DMS79 (cell line): ENCODE results near the gene SPOCK2.
"Not testable (repeated sequence)": the region's sequence is repeated elsewhere in the genome, so short reads cannot be mapped to it uniquely, and the experiment has no call there.

Experiments used
- DNase-seq: peaks from one replicate; lab custom pipeline; 2025; lab: John Stamatoyannopoulos, UW

The SPOCK2 gene

DNA sequence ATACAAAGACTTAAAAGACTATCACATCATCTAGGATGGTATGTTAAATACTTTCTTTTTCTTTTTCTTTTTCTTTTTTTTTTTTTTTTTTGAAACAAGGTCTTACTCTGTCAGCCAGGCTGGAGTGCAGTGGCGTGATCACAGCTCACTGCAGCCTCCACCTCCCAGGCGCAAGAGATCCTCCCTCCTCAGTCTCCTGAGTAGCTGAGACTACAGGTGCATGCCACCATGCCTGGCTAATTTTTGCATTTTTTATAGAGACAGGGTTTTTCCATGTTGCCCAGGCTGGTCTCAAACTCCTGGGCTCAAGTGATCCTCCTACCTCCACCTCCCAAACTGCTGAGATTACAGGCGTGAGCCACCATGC is 19.6 kb upstream of the SPOCK2 start:
- not testable (repeated sequence) for DNase-seq

DNA sequence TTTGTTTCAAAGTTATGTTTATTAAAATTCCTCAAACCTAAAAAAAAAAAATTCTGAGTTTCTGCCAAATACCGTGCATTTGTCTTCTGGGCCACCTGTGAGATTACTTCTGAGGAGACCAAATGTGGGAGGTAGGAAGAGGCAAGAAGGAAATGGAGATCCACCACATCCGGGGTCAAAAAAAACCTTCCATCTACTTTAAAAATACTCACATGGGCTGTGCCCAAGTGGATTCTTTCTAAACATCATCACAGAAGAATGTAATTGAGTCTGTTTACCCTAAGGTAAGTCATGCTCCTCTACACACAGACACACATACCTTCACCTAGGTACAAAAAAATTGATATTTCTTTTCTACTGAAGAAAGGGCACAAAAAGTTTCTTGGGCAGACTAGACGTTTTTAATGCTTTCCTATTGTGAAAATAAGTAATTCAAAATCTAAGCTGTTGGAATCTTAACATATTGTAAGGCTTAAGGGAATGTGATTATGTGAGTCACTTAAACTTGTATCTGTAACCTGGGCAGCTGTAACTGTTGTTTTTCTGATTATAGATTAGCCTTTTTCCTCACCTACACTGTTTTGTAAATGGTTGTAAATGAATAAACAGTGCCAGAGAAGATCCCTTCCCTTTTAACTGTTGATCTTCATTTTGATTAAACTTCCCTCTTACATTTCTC is 19.1 kb upstream of the SPOCK2 start:
- DNase-seq: no peak

DNA sequence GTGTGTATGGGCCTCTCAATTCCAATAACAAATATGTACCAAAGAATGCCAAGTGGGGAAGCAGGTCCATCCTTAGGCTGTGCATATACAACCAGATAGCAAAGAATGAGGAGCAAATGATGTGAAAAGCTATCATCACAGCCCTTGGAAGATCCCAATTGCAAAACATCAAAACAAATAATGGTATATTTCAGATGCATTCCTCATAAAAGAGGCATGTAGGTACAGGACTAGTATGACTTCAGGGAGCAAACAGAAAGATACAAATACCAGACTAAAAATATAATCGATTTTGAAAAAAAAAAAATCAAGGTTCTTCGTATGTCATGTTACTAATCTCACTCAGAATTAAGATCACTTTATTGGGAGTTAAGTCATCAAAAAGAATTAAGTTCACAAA is 18.5 kb upstream of the SPOCK2 start:
- DNase-seq: no peak

DNA sequence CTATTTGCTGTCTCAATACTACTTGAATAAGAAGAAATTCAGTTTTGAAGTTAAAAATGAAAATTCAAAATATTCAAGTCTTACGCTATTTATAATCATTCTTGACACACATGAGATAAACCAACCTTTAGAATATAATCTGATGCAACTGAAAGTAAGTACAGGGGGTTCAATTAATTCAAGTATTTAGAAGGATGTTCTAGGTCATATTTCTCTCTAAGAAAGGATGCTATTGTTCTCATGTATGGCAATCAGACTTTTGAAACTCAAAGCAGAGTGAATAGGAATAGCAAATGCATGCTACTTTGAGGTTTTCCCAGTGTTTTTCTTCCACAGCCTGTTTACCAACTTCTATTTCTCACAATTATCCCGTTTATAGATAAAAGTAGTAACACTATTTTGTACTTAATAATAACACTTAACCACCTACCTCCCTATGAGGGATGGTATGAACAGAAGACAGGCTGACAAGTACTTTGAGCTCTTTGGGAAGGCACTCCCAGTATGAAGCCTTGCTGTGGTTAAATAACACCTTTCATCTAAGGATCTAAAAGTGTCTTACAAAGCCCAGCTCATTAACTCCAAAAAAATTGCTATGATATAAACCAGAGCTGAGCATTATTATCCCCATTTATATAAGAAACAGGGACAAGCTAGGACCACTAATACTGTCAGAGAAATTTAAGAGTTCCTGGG is 18.0 kb upstream of the SPOCK2 start:
- DNase-seq: no peak

DNA sequence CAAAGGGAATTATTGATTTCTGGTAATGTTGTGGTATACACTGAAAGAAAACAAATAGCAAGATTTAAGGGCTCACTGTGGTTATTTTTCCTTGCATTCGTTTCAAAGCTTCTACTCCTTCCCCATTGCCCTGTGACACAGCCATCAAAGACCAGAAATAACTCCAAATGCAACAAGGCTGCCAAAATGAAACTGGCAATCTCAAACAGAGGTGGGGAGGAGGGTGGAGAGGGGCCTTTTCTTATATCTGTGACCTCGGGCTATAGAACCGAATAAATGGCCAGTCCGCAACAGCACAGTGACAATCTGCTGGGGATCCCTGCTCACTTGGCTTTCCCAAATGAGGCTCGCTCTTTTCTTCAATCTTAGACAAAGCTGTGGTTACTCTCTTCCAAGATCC is 17.4 kb upstream of the SPOCK2 start:
- DNase-seq: no peak

DNA sequence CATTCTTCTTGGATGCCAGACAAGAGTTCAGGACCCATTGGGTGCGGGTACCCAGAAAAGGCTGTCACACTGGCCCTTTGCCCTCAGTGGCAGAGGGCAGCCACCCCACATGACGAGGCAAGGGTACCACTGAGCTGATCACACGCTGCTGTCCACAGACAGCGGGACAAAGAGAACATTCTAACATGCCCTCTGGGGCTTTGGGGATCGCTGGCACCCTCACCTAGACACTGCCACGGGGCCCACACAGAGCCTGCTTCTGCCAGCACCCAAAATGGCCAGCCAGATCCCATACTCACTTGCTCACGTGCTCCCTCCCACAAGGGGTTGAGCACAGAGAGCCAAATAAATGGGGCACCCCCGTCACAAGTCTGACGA is 16.7 kb upstream of the SPOCK2 start:
- DNase-seq: no peak

DNA sequence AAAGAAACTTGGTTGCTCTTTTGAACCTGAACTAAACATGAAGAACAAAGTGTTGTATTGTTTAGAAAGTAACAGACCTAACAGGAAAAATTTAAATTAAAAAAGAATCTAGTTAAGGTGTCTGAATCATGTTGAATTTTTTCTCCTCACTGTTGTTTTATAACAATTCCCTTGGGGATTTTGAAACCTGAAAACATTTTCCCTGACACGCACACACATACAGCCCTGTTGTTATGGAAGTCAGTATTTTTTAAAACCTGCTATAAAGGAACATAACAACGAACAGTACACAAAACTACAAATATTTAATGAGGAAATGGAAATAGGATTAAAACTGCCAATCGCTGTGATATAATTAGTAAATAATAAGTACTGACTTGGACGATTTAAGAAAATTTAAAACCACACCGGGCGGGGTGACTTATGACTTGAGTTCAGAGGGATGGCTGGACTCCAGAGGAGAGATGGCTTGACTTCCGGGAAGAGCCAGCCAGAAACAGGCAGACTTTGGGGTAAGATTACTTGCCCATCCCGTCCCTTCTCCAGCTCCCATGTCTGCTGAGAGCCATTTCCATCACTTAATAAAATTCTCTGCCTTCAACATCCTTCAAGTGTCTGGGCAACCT is 16.2 kb upstream of the SPOCK2 start:
- no peak for DNase-seq

DNA sequence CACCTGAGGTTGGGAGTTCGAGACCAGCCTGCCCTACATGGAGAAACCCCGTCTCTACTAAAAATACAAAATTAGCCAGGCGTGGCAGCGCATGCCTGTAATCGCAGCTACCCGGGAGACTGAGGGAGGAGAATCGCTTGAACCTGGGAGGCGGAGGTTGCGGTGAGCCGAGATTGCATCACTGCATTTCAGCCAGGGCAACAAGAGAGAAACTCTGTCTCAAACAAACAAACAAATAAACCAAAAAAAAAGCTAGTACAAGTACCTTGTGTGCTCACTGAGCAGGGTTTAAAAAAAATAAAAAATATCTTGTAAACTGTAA is 11.2 kb upstream of the SPOCK2 start:
- DNase-seq: no peak

DNA sequence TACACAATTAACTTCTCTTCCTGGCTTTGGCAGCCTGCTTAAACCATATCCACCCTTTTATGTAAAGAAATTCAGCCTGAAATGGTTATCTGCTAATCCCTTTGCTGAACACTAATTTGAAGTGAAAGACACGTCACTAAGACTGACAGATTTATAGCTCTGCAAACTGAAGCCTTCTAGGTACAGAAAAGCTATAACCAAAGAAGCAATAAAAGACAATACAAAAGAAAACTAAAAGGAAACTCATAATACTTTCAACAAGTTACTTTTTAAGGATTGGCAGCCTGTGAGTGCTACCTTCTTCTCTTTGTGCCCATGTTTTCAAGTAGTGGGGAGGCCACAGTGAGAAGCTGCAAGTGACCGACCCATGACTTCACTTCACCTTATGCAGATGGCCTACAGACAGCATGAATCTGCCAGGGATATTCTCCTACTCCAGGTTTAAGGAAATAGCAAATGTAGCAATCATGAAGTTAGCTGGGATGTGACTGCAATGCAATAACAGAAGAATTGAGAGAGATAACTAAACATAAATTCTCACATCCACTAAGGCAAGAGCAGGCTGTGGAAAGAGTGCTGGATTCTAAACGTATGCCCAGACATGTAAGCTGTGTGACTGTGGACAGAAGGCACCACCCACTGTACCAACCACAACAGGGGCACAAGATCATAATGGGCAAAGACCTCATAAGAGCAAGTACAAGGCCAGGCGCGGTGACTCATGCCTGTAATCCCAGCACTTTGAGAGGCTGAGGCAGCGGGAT is 10.7 kb upstream of the SPOCK2 start:
- no peak for DNase-seq

DNA sequence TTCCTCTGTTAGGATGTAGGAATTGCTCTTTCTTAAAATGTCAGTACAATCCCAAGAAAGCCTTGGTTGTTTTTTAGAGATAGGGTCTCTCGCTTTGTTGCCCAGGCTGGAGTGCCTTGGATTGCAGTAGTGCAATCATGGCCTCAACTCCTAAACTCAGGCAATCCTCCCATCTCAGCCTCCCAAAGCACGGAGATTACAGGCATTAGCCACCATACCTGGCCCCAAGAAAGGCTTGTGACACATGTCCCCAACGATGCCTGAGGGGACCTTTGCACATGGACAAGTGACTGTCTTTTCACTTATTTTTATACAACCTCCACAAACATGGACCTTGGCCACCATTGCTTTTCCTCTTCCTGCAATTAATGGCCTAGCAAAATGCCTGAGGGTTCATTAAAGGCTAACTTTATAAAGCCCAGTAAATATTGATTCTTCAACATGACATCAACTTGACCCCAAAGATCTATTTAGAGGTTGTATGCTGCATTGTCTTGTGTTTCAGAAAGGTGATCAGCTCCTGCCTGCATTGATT is 10.0 kb upstream of the SPOCK2 start:
- DNase-seq: no peak

DNA sequence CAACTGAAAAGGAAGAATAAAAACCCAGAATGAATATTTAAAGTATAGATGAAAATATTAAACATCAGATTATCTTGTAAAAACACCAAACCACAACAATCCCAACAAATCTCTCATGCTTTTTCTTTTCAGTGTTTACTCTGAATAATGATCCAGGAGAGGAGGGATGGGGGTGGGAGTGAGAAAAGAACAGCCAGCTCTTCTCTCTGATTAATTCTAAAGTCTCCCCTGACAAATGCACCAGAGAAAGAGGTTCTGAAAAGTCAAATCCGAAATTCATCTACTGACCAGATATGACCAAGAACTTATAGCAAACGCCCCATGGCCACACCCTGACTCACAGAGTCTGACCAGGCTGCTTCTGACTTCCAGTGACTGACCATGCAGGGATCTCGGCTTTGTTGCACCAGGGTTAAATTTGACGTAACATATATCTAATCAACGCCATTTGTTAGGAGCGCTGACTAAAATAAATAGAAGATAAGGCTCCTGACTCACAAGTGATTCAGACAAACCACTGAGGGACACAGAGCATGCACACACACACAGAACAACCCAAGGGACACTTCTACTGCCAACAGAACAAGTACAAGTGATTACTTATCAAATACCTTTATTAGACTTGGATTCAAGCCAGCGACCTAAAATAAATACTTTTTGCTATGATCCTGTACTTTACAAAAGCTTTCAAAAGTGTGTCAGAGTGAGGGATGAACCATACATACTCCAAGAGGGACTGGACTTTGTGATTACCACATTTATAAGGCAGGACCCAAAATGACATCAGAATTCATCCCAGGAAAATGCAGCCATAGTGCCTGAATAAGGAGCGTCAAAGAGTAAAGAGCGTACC is 9.3 kb upstream of the SPOCK2 start:
- no peak for DNase-seq

DNA sequence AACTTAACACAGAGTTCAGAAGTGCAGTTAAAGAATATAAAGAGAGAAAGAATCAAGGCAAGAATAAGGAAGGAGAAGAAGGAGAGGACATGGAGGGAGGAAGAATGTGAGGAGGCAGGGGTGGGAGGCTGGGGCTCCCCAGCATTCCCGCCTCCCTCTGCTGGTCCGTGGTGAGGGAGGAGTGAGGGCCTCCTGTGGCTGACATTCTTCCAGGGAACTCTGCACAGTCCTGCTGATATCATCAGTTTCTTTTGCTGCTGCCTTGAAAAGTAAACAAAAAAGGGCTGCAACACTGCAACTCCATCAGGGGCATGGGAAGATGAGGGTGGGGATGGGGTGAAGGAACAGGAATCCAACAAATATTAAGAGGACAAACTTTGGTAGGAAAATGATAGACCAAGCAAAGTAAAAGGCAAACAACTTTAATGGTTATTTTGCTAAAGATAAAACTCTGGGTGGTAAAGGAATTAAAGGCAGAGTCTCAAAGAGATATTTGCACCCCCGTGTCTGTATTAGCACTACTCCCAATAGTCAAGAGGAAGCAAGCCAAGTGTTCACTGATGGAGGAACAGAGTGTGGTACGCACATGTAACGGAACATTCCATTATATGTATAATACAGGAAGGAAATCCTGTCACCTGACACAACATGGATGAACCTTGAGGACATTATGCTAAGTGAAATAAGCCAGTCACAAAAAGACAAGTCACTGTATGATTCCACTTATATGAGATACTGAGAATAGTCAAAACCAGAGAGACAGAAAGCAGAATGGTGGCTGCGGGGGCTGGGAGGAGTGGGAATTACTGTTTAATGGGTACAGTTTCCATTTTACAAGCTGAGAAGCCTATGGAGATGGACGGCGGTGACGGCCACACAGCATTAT is 8.0 kb upstream of the SPOCK2 start:
- DNase-seq: no peak

DNA sequence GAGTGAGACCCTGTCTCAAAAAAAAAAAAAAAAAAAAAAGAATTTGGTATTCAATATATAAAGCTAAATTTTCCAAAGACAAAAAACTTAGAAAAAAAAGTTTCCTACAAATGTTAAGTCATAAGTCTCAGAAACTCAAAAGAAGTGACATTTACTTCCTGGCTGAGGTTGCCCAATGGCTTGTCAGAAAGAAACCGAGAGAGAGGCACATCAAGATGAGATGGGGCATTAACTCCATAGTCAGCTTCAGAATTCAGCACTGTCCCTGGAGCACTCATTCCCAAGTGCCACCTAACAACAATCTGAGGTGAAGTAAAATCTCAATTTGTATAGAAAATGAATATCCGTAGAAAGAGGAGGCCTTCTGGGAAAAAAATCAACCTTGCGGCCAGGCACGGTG is 6.8 kb upstream of the SPOCK2 start:
- no peak for DNase-seq

DNA sequence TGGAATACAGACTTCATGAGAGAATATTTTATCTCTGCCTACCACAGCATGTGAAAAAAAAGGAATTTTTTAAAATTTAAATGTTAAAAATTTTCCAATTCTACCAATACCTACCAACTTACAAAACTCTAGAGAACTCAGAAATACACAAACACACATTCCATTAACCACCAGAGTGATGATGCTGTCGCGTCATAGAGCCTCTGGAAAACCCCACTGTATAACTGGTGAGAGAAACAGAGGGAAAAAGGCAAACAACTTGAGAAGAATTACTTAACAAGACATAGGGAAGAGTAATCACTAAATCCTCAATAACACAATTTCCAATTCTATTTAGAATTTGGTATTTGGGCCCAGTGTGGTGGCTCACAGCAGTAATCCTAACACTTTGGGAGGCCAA is 6.2 kb upstream of the SPOCK2 start:
- no peak for DNase-seq

DNA sequence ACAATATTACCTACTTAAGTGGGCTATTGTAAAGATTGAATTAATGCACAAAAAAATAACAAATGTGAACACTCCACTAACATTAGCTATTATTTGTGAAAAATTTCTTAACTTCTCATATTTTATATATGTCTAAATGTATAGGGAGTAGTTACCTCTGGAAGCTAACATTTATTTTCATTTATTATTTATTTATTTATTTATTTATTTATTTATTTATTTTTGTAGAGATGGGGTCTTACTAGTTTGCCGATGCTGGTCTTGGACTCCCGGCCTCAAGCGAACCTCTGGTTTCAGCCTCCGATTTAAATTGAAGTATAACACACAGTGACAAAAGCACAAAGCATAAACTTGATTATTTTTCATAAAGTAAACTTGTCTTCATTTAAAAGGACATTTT is 5.1 kb upstream of the SPOCK2 start:
- no peak for DNase-seq

DNA sequence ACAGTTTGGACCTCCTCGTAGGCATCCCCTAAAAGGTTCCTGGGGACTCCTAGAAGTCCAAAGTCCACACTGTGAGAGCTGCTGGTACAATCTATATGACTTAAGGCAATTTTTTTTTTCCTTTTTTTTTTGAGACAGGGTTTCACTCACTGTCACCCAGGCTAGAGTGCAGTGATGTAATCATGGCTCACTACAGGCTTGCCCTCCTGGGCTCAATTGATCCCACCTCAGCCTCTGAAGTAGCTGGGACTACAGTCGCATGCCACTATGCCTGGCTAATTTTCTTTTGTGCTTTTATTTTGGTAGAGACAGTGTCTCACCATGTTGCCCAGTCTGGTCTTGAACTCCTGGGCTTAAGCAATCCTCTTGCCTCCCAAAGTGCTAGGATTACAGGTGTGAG is 4.6 kb upstream of the SPOCK2 start:
- no peak for DNase-seq

DNA sequence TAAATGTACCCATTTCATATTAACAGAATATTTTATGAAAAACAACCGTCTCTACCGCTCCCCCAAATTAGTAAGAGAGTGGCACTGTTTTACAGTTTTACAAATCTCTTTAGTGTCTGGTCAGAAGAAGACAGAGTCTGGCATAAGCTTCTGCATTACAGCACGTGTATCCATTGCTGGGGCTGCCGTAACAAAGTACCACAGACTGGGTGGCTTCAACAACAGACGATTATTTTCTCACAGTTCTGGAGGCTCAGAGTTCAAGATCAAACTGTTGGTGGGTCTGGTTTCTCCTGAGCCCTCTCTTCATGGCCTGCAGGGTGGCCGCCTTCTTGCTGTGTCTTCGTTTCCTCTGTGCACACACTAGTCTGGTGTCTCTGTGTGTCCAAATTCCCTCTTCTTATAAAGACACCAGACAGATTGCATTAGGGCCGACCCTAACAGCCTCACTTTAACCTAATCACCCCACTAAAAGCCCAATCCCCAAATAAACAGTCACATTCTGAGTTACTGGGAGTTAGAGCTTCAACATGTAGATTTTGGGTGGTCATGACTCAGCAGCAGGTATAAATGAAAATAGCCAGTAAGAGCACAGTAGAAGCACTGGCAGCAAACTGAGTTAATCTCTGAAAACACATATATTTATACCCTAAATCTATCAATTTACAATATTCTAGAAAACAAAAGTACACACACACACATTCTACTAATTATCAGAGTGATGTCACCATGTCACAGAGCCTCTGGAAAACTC is 4.0 kb upstream of the SPOCK2 start:
- no peak for DNase-seq

DNA sequence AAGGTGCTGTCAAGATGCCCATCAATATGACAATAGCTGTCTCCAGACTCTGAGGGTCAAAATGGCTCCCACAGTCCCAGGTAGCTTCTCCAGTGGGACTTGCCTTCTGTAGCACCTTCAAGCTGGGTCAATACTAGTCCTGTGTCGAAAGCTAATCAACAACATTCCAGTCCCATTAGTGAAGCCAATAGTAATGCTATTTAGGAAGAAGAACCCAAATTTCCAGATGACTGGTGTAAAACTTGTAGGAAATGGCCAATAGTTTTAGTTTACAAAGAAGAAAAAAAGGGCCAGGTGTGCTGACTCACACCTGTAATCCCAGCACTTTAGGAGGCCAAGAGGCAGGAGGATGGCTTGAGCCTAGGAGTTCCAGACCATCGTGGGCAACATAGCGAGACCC is 2.0 kb upstream of the SPOCK2 start:
- DNase-seq: no peak

DNA sequence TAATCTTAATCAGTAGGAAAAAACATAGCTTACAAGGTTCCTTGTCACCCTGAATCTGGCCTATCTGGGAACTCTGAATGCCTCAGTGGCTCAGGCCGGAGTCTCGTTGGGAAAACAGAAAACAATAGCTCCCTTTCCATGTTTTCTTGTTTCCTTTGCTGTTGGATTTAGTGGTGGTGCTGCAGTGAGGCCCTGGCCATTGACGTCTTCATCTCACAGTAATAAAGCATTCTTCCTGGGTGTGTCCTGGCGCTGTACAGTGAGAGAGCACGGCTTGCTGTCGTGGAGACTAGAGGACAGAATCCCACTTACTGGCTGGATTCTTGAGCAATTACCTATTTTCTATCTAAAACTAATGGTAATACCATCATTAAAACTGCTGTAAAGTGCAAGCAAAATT is 1.3 kb upstream of the SPOCK2 start:
- no peak for DNase-seq

DNA sequence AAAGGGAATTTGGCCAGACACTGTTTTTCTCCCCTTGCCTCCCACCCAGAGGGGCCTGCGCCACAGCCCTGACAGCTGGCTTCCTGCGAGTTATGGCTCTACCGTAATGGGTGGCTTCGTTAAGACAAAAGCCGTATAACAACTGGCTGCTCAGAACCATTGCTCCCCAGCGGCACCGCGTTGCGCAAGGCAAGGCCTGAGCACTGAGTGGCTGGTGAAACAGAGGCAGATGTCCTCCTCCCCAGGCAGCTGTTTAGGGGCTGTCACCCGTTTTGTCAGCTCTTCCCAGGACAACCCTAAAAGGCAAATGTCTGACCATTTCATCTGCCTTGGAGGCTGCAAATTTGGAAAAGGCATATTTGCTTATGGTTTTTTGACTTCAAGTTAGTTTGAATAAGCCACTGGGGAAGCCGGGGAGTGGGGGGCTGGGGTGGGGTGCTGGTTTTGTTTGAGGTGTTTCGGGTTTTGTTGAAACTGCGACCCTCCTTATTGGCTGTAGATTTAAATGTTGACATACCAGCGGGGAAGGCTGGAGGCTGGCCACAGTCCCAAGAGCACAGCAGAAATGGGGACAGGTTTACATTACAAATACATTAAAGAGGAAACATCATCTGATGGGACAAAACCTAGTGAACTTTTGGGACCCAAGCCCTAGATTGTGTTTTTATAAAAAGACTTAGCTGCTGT is 681 bp upstream of the SPOCK2 start:
- DNase-seq: no peak
